HG02973 (cell line): Measurements from ENCODE around the gene STX3.
"Not testable (repeated sequence)": the region's sequence is repeated elsewhere in the genome, so short reads cannot be mapped to it uniquely, and the experiment has no call there.

Source experiments
- ATAC-seq: cut with Tn5 transposase; IDR thresholded peaks from one replicate; pipeline ENCODE4 v1.9.1; 2021; ENCODE audit warnings: moderate library complexity; ENCODE audit not compliant: unreplicated experiment

The STX3 gene

DNA sequence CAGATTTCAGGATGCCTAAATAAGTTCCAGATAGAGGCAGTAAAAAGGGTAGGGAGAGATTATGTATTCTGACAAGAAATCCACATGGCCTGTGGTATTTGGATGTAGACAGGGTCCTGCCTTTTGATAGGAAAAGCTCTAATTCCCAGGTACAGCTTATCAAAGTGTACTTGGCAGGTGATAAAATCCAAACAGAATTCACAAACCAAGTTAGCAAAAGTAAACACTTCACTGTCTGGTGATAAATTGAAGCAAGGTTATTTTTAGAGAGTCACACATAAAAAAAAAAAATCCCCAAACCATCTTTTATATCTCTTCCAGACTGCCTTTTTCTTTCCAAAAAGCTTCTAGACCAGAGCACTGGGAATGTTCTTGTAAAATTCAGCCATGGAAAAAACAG is 84.4 kb downstream of the STX3 start:
- no peak for ATAC-seq

DNA sequence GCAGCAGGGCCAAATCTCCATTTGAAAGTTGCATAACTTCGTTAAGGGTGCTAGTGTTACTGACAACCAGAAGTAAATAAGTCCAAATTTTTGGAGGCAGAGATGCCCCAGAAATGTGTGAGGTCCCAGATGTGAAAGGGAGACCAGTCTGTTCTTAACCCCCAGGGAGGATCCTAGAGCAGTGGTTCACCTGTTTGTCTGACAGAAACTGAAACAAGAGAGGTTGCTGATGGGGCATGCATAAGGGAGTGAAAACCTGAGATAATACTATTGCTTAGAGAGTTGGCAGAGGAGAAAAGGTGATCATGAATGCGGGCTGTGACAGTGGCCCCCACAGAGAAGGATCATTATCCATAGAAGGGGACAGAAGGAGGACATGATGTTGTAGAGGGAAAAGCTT is 86.3 kb downstream of the STX3 start:
- ATAC-seq, result no peak

GRCh38 chr11:59842316-59842715 is 87.1 kb downstream of the STX3 start:
- ATAC-seq, result no peak

DNA sequence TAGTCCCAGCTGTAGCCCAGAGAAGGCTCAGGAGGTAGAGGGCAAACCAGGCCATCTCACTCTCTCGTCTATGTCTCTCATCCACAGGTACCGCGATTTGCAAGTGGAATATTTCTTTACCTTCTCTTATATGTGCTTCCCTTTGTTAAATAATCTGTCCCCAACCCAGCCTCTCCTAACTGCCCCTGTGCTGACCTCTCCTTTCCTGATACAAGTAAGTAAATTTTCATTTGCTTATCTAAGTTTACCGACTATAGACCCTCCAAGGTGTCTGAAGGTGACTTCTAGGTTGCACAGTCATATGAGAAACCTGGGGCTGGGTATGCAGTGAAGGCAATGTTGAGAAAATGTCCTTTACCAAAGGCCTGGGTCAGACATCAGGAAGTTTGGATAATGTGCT is 90.2 kb downstream of the STX3 start, which contains the start of gene CBLIF:
Gene CBLIF, minus strand, starts transcription at position 101 of the 400 bp plus-strand sequence. Its CDS starts 46 bp downstream, at position 55.
- no peak for ATAC-seq

DNA sequence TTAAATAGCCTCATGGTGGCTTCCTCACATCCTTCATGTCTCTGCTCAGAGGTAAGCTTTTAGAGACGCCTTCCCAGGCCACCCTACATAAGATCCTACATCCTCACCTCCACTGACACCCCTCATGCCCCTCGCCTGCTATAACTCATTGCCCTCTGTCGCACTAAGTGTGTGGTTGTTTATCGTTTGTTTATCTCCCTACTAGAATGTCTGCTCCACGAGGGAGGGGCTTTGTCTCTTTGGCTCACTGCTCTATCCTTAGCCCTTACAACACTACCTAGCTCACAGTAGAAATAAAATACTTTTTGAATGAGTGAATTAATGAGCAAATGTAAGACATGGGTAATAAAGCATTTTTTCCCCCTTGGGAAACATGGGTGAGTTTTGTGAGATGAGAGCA is 91.4 kb downstream of the STX3 start:
- ATAC-seq, result no peak

GRCh38 chr11:59847626-59848025 is 92.5 kb downstream of the STX3 start:
- no peak for ATAC-seq

- ATAC-seq, result not testable (repeated sequence)
These were observed 93.3 kb downstream of the STX3 start for GRCh38 chr11:59848439-59848838.

DNA sequence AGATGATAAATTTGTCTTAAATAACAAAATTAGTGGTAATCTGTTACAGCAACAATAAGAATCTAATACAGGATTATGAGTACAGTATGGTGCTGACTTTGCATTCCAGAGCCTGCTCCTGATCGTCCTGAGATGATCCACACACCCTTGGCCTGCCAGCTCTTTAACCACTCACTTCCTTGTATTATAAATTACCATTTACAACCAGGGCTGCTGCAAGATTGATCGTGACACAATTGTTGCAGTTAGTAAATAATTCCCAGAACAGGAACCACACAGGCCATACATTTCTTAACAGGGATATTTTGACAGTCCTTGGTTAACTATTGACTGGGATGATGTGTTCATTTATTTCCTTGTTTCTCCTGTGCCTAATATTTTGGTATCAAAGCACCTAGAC is 94.0 kb downstream of the STX3 start:
- ATAC-seq, result no peak

DNA sequence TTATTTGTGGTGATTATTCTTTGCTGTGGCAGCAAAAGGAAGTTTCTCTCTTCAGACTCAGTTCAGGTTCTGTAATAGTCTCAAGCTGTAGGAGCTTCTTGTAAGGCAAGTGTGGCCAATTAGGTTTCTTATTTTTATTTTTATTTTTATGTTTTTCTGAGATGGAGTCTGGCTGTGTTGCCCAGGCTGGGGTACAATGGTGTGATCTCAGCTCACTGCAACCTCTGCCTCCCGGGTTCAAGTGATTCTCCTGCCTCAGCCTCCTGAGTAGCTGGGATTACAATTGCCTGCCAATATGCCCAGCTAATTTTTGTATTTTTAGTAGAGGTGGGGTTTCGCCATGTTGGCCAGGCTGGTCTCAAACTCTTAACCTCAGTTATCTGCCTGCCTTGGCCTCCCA is 94.4 kb downstream of the STX3 start:
- ATAC-seq, result not testable (repeated sequence)

- not testable (repeated sequence) for ATAC-seq
These were observed 96.2 kb downstream of the STX3 start for GRCh38 chr11:59851416-59851815.

DNA sequence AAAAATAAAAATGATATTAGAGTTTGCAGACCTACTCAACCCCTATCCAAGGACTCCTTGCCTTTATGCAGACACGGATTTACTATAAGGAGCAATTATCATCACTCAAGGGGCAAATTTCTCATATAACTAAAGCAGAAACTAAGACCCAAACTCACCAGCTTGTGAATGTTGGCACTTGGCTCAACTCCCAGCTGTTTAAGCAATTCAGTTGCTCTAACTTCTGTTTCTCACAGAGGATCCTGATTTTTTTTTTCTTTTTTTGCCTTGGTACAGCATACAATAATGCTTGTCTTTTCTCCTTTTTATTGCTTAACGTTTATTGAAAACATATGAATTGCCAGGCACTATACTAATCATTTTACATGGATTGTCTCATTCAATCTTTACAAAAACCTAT is 99.7 kb downstream of the STX3 start:
- no peak for ATAC-seq
